PC-3 (cell line): Measurements from ENCODE around the gene CHD5. TPM values are rescaled to one million over a fixed set of nuclear protein-coding genes. Genes with fewer than 3 reads are reported as not detected.

Experiments used
- ATAC-seq: fragments of 200-7000 bp; cut with Tn5 transposase; 2 replicates; pipeline ENCODE4 v1.9.1; 2020; ENCODE audit warnings: mild to moderate bottlenecking, moderate library complexity
- BruUV-seq: library from RNA; stranded (reverse); fragments of 400-500 nt; replicated peaks from 2 replicates; lab custom pipeline; 2021; lab: Mats Ljungman, UMichigan
- CTCF ChIA-PET: fragments of 300-600 bp; sonication (Branson Sonifier 250); formaldehyde crosslinking; loops from one replicate; lab custom pipeline; 2022; ENCODE audit warnings: antibody characterized with exemption; lab: Charles Lee
- POLR2A ChIA-PET: fragments of 300-600 bp; sonication (Branson Sonifier 250); formaldehyde crosslinking; loops from one replicate; lab custom pipeline; 2022; ENCODE audit warnings: antibody characterized with exemption; ENCODE audit not compliant: unreplicated experiment; lab: Charles Lee
- DNase-seq: peaks from one replicate; pipeline ENCODE4 v3.0.0-alpha.2; 2015
- H2AFZ ChIP-seq: fragments of 300-600 bp; sonication (generic); 2 replicates; pipeline ENCODE4 v1.6.0; 2016; ENCODE audit warnings: antibody characterized with exemption, low read length
- H3F3A ChIP-seq: fragments of 300-600 bp; sonication (generic); one replicate; pipeline ENCODE4 v1.6.0; 2017; ENCODE audit warnings: antibody characterized with exemption, low read length, control low read depth, mild to moderate bottlenecking; ENCODE audit not compliant: unreplicated experiment
- H3K27ac ChIP-seq: fragments of 300-600 bp; sonication (generic); 2 replicates; pipeline ENCODE4 v1.5.1; 2016; ENCODE audit warnings: mild to moderate bottlenecking, low read length
- H3K27me3 ChIP-seq: fragments of 300-600 bp; sonication (generic); 2 replicates; pipeline ENCODE4 v1.6.1; 2016; ENCODE audit warnings: low read length, mixed read lengths
- H3K36me3 ChIP-seq: fragments of 300-600 bp; sonication (generic); 2 replicates; pipeline ENCODE4 v1.6.1; 2016; ENCODE audit warnings: low read depth, mixed run types, low read length, mixed read lengths
- H3K4me1 ChIP-seq: fragments of 300-600 bp; sonication (generic); 2 replicates; pipeline ENCODE4 v1.5.1; 2016; ENCODE audit warnings: low read length; ENCODE audit not compliant: insufficient read depth
- H3K4me2 ChIP-seq: fragments of 300-600 bp; sonication (generic); 2 replicates; pipeline ENCODE4 v1.6.0; 2016; ENCODE audit warnings: low read length
- H3K4me3 ChIP-seq: fragments of 300-600 bp; sonication (generic); 2 replicates; pipeline ENCODE4 v1.5.1; 2016; ENCODE audit warnings: mild to moderate bottlenecking, low read length, mixed read lengths
- H3K79me2 ChIP-seq: fragments of 300-600 bp; sonication (generic); 2 replicates; pipeline ENCODE4 v1.6.1; 2017; ENCODE audit warnings: low read length, mixed read lengths
- H3K9ac ChIP-seq: fragments of 300-600 bp; sonication (generic); 2 replicates; pipeline ENCODE4 v1.6.0; 2016; ENCODE audit warnings: mild to moderate bottlenecking, low read length
- H3K9me2 ChIP-seq: fragments of 300-600 bp; sonication (generic); replicated peaks from 2 replicates; pipeline ENCODE4 v1.6.1; 2016; ENCODE audit warnings: mixed run types, low read length, mixed read lengths
- H3K9me3 ChIP-seq: fragments of 300-600 bp; sonication (generic); 2 replicates; pipeline ENCODE4 v1.6.1; 2016; ENCODE audit warnings: low read length, mixed read lengths
- H4K20me1 ChIP-seq: fragments of 300-600 bp; sonication (generic); 2 replicates; pipeline ENCODE4 v1.6.1; 2016; ENCODE audit warnings: low read length, mixed read lengths
- CTCF ChIP-seq: fragments of 300-600 bp; sonication (generic); conservative IDR thresholded peaks from 2 replicates; pipeline ENCODE4 v1.5.1; 2017; ENCODE audit warnings: antibody characterized with exemption, low read depth, mild to moderate bottlenecking, low read length
- EZH2 ChIP-seq: fragments of 300-600 bp; sonication (generic); IDR thresholded peaks from one replicate; pipeline ENCODE4 v1.6.1; 2017; ENCODE audit warnings: antibody characterized with exemption, mild to moderate bottlenecking, low read length; ENCODE audit not compliant: unreplicated experiment
- EZH2phosphoT487 ChIP-seq: fragments of 300-600 bp; sonication (generic); IDR thresholded peaks from 2 replicates; pipeline ENCODE4 v1.6.1; 2018; ENCODE audit warnings: mild to moderate bottlenecking, antibody characterized with exemption, low read length, borderline replicate concordance
- intact Hi-C: fragments of 100-400 bp; cut with micrococcal nuclease; formaldehyde crosslinking; loops from 2 replicates; pipeline ENCODE4 v1.9.0; 2023
- total RNA-seq: library from RNA; depleted of rRNA; stranded (reverse); fragments of >200 nt; gene quantifications from 2 replicates; pipeline ENCODE4 v1.2.3, GENCODE V29; 2014

CHD5 gene
- total RNA-seq, 1 experiment from 2014 or later: 0.55 TPM

- peak overlapping the region; percentile 79 for H3K4me3 ChIP-seq
- H4K20me1 ChIP-seq: no peaks in the 10 kb centered on the region
- DNase-seq (no peak), ATAC-seq (peak; percentile 5)
- no TSS peak for BruUV-seq
- H3F3A ChIP-seq: no peaks in the 10 kb centered on the region
- H3K9me2 ChIP-seq: no peaks in the 10 kb centered on the region
- ChIA-PET CTCF (interaction anchor here (0.5 to 1.0 kb wide), 3 partner anchors 14 to 38 kb away, joined by 3 to 7 read pairs (median 4); no protein-coding TSS in a partner anchor), POLR2A (interaction anchor here (0.5 to 1.1 kb wide), 4 partner anchors 14 to 248 kb away, joined by 3 to 7 read pairs (median 3); no protein-coding TSS in a partner anchor)
- H3K4me2 ChIP-seq: peak overlapping the region; percentile 89
- no peaks in the 10 kb centered on the region for H3K9me3 ChIP-seq
- peak overlapping the region; percentile 81 for H3K27ac ChIP-seq
- peaks cover 14% of the 10 kb centered on the region; the same call in 1 of the 2 replicates for H3K4me1 ChIP-seq
- H2AFZ ChIP-seq: peak overlapping the region; percentile 81
- TF ChIP-seq CTCF (no peak), EZH2 (no peak), EZH2phosphoT487 (no peak)
- peak overlapping the region; percentile 89 for H3K9ac ChIP-seq
- H3K27me3 ChIP-seq: no peaks in the 10 kb centered on the region
- peaks cover 22% of the 10 kb centered on the region for H3K36me3 ChIP-seq
- intact Hi-C loops: loop anchor here (5.0 kb wide), 2 partner anchors 41 to 96 kb away; no protein-coding TSS in a partner anchor
- peaks cover 34% of the 10 kb centered on the region for H3K79me2 ChIP-seq
Observed at GRCh38 chr1:6206520-6206855, 26.4 kb upstream of the CHD5 start.

- intact Hi-C loops: loop anchor here (1.0 to 5.0 kb wide), 3 partner anchors 28 to 96 kb away; no protein-coding TSS in a partner anchor
- Histone ChIP-seq H4K20me1 (no peaks in the 10 kb centered on the region), H3F3A (no peaks in the 10 kb centered on the region), H3K4me3 (peak within 1 kb of the TSS; percentile 79), H3K36me3 (peaks cover 17% of the 10 kb centered on the region), H3K9me2 (no peaks in the 10 kb centered on the region), H3K27me3 (no peaks in the 10 kb centered on the region), H2AFZ (peak within 1 kb of the TSS; percentile 81), H3K4me1 (peaks cover 14% of the 10 kb centered on the region; the same call in 1 of the 2 replicates), H3K79me2 (peaks cover 34% of the 10 kb centered on the region), H3K9me3 (no peaks in the 10 kb centered on the region), H3K4me2 (peak within 1 kb of the TSS; percentile 89), H3K27ac (peak within 1 kb of the TSS; percentile 81), H3K9ac (peak within 1 kb of the TSS; percentile 89)
- no TSS peak for BruUV-seq
- no peak for TF ChIP-seq EZH2phosphoT487
- no peak for TF ChIP-seq EZH2
- TF ChIP-seq CTCF: no peak
- ChIA-PET CTCF (interaction anchor here (0.5 to 1.1 kb wide), 5 partner anchors 14 to 138 kb away, joined by 3 to 7 read pairs (median 4); no protein-coding TSS in a partner anchor), POLR2A (interaction anchor here (0.5 to 1.1 kb wide), 4 partner anchors 14 to 248 kb away, joined by 3 to 7 read pairs (median 3); no protein-coding TSS in a partner anchor)
- peak; percentile 95 for DNase-seq
- peak; percentile 69 for ATAC-seq
Observed at GRCh38 chr1:6205849-6206519, 25.9 kb upstream of the CHD5 start, which contains the start of gene RNF207. Gene RNF207, plus strand, starts transcription at chr1:6206119. Its CDS starts 417 bp downstream, at chr1:6206536.
